GM18909 (cell line): ENCODE measurements around the gene BMP6.
A peak's percentile ranks its signal among the peaks of the same experiment; 100 is the strongest.

Experiments used
- ATAC-seq: cut with Tn5 transposase; IDR thresholded peaks from one replicate; pipeline ENCODE4 v1.9.1; 2021; ENCODE audit warnings: mild to moderate bottlenecking; ENCODE audit not compliant: unreplicated experiment, poor library complexity

The BMP6 gene

DNA sequence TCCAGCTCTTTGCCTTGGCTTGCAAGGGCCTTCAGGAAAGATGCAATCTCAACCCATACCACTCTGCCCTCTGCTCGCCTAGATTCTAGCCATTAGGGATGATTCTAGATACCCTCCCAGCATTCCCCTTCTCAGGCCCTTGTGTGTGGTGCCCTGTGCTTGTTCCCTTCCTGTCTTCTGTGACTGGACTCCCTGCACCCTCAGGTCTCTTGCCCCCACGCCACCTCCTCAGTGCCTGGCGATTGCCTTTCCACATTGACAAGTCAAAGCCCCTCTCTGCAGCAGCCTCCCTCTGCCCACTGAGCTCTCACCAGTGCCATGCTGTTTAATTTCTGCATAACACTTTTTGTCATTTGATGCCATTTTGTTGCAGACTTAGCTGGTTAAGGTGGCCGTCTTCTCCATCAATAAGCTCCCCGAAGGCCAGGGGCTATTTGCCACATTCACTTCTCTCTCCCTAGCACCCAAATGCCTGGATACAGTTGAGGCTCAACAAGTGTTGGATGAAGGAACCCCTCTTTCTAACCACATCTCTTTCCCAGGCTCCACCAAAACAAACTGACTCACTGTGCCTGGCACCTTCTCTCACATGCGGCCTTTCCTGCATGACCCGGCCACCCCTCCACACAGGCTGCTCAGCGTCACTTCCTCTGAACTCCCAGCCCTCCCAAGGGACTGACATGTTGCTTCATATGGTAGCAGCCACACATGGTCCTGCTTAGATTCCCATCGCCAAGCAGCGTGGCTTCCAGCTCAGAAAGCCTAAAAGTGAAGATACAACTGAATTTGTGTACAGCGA, 189.3 kb downstream of the BMP6 start:
- no peak for ATAC-seq

GRCh38 chr6:7916959-7917358, 191.1 kb downstream of the BMP6 start:
- ATAC-seq, result peak; percentile 80

DNA sequence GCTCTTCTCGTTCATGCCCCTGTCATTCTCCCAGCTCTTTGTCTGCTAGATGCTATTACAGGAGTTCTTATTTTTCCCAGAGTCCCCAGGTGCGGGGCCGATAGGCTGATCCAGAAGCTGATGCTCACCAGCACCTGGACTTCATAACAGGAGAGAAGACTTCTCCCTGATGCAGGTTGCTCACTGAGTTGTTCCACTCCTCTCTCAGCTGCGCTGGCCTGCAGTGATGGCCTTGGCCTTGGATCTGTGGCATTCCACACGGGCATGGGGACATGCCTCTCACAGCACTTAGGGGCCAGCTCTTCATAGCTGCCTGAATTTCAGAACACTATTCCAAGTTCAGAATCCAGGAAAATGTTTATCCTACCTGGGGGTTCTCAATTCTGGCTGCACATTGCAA, 191.8 kb downstream of the BMP6 start:
- ATAC-seq, result no peak

DNA sequence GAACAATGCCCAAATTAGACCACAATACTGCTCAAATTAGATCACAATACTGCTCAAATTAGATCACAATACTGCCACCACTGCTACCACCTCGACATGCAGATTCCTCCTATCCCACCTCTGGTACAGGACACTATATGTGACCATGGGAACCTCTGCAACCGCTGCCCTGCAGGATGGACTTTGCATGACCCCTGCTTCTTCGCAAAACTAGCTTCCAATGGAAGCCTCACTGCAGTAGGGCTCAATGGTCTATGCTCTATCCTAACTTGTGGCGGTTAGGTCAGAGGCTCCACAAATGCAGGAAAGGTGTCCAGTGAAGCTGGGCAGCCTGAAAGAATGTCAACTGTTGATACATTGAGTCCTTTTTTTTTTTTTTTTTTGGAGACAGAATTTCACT, 192.5 kb downstream of the BMP6 start:
- ATAC-seq, result no peak

DNA sequence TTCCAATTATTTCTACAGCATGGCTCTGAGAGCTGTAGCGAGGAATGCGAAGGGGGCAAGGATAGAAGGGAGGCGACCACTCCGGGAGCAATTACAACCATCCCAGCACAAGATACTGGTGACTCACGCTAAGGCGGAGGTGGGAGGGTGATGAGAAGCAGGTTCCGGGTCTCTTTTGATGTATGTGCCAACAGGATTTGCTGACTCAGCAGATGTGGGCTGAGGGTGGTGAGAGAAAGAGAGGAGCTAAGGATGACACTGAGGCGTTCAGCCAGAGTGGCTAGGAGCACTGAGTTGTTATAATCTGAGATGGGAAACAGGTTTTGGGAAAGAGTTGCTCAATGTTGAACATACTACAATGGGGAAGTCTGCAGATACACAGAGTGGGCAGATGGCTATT, 194.0 kb downstream of the BMP6 start:
- ATAC-seq, result no peak

DNA sequence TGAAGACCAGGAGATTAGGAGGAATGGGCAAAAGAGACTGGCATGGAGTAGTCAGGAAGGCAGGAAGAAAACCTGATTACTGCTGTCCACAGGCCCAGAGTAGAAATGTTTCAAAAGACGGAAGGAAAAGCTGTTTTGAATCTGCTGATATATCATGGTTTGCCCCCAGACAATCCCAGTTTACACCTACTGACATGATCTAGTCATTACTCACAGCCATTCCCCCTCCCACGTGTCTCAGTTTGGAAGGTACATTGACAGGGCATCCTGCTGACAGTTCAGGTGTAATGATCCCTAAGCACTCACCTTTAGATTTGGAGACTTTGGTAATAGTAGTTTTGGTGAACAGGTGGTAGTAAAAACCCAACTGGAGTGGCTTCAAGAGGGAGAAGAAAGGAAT, 194.5 kb downstream of the BMP6 start:
- no peak for ATAC-seq

GRCh38 chr6:7921046-7921445, 195.1 kb downstream of the BMP6 start:
- no peak for ATAC-seq

DNA sequence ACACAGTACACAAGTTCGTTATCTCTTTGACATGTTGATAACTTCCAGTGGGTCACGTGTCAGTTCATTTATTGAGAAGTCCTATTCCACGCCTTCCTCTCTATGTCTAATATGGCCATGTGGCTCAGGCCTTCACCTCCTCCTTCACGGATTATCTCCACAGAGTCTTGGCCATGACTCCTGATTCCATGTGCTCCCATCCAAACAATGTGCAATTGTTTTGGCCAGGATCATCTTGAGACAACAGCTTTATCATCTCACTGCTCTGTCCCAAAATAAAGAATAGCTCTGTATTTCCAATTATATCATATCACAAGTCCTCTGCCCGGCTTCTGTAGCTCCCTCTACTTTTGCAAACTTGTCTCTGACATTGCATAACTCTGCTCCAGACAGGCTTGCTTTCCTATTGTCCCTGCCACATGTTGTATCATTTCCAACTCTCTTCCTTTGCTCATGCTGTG, 195.8 kb downstream of the BMP6 start:
- ATAC-seq, result no peak

- no peak for ATAC-seq
Observed at GRCh38 chr6:7922596-7922995, 196.7 kb downstream of the BMP6 start.

GRCh38 chr6:7924867-7925266, 199.0 kb downstream of the BMP6 start:
- no peak for ATAC-seq
